Glutamatergic neuron (in vitro differentiated cells): Measurements from ENCODE around the gene TP53I13. TPM values are rescaled to one million over a fixed set of nuclear protein-coding genes. Genes with fewer than 3 reads are reported as not detected.
"Not testable (repeated sequence)": the region's sequence is repeated elsewhere in the genome, so short reads cannot be mapped to it uniquely, and the experiment has no call there.

Experiments used
- DNase-seq: peaks from one replicate; pipeline ENCODE4 v3.0.0; 2022
- H3K27ac Mint-ChIP-seq: one replicate; pipeline ENCODE4 v1.8.0; 2020; ENCODE audit warnings: mild to moderate bottlenecking, mixed read lengths, inconsistent platforms; ENCODE audit not compliant: unreplicated experiment
- H3K27me3 Mint-ChIP-seq: one replicate; pipeline ENCODE4 v1.8.0; 2020; ENCODE audit warnings: mild to moderate bottlenecking, moderate library complexity, mixed read lengths, inconsistent platforms; ENCODE audit not compliant: unreplicated experiment
- H3K36me3 Mint-ChIP-seq: one replicate; pipeline ENCODE4 v1.8.0; 2020; ENCODE audit warnings: mild to moderate bottlenecking, mixed read lengths, inconsistent platforms; ENCODE audit not compliant: unreplicated experiment
- H3K4me1 Mint-ChIP-seq: one replicate; pipeline ENCODE4 v1.8.0; 2020; ENCODE audit warnings: mild to moderate bottlenecking, low read depth, mixed read lengths, inconsistent platforms; ENCODE audit not compliant: unreplicated experiment
- H3K4me3 Mint-ChIP-seq: one replicate; pipeline ENCODE4 v1.8.0; 2020; ENCODE audit warnings: mild to moderate bottlenecking, mixed read lengths, inconsistent platforms; ENCODE audit not compliant: unreplicated experiment
- H3K9me3 Mint-ChIP-seq: one replicate; pipeline ENCODE4 v1.8.0; 2020; ENCODE audit warnings: mild to moderate bottlenecking, moderate library complexity, mixed read lengths, inconsistent platforms; ENCODE audit not compliant: unreplicated experiment
- total RNA-seq: library from RNA; stranded (reverse); fragmentation: NEBNext Ultra II Directional; extraction: Animal tissue kit (Norgen Biotek cat#: 25700); gene quantifications from one replicate; pipeline ENCODE4 v1.2.1, GENCODE V29; 2021; ENCODE audit not compliant: unreplicated experiment
- TF ChIP-seq, protein P1 (sequence below): fragments of 200-600 bp; sonication (generic); IDR thresholded peaks from one replicate; pipeline ENCODE4 v1.5.0; 2021; ENCODE audit not compliant: partially characterized antibody, unreplicated experiment

Gene TP53I13
- total RNA-seq, 1 donor from 2014 or later: 14.3 TPM

DNA sequence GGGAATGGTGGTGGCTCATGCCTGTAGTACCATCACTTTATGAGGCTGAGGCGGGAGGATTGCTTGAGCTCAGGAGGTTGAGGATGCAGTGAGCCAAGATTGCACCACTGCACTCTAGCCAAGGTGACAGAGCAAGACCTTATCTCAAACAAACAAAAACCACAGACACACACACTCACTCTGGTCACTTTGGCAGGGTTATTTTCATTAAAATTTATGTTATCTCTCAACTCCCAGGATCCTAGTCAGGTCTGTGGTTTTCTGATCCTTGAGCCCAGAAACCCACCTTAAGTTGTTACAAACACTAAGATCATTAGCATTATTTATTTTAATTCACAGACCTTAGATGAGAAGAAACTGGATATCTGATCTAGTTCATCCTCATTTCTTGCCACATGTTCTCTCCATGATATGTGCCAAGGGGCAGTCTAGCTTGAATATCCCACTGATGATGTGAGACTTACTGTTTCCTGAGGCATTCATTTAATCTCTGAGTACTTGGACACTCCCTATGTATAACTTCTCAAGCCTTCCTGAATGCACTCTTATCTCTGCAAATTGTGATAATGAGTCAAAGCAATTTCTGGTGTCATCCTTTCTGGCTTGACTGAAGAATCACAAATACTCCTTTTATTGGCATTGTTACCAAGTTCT, 11.3 kb upstream of the TP53I13 start:
- Mint-ChIP-seq H3K4me3 (no peak overlapping the region), H3K36me3 (no peaks in the 10 kb centered on the region), H3K9me3 (peaks cover 9% of the 10 kb centered on the region), H3K27ac (no peak overlapping the region), H3K27me3 (peaks cover 4% of the 10 kb centered on the region), H3K4me1 (peaks cover 13% of the 10 kb centered on the region)
- TF ChIP-seq, protein P1, sequence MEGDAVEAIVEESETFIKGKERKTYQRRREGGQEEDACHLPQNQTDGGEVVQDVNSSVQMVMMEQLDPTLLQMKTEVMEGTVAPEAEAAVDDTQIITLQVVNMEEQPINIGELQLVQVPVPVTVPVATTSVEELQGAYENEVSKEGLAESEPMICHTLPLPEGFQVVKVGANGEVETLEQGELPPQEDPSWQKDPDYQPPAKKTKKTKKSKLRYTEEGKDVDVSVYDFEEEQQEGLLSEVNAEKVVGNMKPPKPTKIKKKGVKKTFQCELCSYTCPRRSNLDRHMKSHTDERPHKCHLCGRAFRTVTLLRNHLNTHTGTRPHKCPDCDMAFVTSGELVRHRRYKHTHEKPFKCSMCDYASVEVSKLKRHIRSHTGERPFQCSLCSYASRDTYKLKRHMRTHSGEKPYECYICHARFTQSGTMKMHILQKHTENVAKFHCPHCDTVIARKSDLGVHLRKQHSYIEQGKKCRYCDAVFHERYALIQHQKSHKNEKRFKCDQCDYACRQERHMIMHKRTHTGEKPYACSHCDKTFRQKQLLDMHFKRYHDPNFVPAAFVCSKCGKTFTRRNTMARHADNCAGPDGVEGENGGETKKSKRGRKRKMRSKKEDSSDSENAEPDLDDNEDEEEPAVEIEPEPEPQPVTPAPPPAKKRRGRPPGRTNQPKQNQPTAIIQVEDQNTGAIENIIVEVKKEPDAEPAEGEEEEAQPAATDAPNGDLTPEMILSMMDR: no peak
- DNase-seq: no peak

DNA sequence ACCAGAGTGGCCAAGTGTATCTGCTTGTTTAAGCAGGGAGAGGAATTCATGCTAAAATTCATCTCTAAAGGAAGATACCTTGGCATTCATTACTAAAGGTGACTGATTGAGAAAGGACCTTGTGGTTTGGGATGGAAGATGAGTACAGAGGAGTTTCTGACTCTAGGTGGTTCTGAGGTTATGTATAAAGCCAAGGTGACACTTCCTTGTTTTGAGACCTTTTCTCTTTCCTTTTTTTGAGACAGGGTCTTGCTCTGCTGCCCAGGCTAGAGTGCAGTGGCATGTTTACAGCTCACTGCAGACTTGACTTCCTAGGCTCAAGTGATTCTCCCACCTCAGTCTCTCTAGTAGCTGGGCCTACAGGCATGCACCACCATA, 10.8 kb upstream of the TP53I13 start:
- H3K4me1 Mint-ChIP-seq: peaks cover 14% of the 10 kb centered on the region
- no peak overlapping the region for H3K4me3 Mint-ChIP-seq
- DNase-seq: no peak
- H3K27ac Mint-ChIP-seq: no peak overlapping the region
- H3K36me3 Mint-ChIP-seq: no peaks in the 10 kb centered on the region
- TF ChIP-seq, protein P1: no peak
- H3K27me3 Mint-ChIP-seq: peaks cover 7% of the 10 kb centered on the region
- peaks cover 11% of the 10 kb centered on the region for H3K9me3 Mint-ChIP-seq

GRCh38 chr17:29558139-29558538, 10.4 kb upstream of the TP53I13 start:
- peaks cover 16% of the 10 kb centered on the region for H3K4me1 Mint-ChIP-seq
- not testable (repeated sequence) for DNase-seq, H3K27me3 Mint-ChIP-seq, H3K36me3 Mint-ChIP-seq, H3K4me3 Mint-ChIP-seq, H3K27ac Mint-ChIP-seq
- peaks cover 11% of the 10 kb centered on the region for H3K9me3 Mint-ChIP-seq

DNA sequence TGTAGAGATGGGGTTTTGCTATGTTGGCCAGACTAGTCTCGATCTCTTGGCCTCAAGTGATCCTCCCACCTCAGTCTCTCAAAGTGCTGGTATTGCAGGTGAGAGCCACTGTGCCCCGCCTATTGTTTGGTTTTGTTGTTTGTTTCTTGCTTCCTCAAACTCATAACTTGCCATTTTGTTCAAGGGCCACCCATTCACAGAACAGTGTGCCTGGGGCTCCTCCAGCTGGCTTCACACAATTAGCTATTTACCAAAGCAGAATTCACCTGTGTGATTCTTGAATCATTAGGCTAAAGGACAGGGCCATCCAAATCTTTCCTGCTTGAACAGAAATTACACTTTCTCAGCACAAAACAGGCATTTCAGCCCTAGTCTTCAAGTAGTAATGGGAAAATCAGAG, 8.9 kb upstream of the TP53I13 start:
- no peak overlapping the region for H3K4me3 Mint-ChIP-seq
- no peaks in the 10 kb centered on the region for H3K36me3 Mint-ChIP-seq
- peaks cover 11% of the 10 kb centered on the region for H3K9me3 Mint-ChIP-seq
- no peak for DNase-seq
- H3K27ac Mint-ChIP-seq: peak overlapping the region; percentile 11
- TF ChIP-seq, protein P1: no peak
- peaks cover 20% of the 10 kb centered on the region for H3K4me1 Mint-ChIP-seq
- H3K27me3 Mint-ChIP-seq: peaks cover 7% of the 10 kb centered on the region

- DNase-seq: peak; percentile 66
- Mint-ChIP-seq H3K4me3 (peak overlapping the region; percentile 47), H3K27ac (peak overlapping the region; percentile 88), H3K36me3 (no peaks in the 10 kb centered on the region), H3K9me3 (peaks cover 11% of the 10 kb centered on the region), H3K4me1 (peaks cover 20% of the 10 kb centered on the region), H3K27me3 (peaks cover 7% of the 10 kb centered on the region)
- TF ChIP-seq, protein P1: no peak
These were observed 8.2 kb upstream of the TP53I13 start for GRCh38 chr17:29560316-29560715.
